GM12872 (cell line): ENCODE data around the gene ADNP.

Experiments
- TF ChIP-seq, protein P1 (sequence below): IDR thresholded peaks from 3 replicates; pipeline ENCODE4 v1.5.1; 2011; ENCODE audit warnings: low read depth, mild to moderate bottlenecking, low read length, moderate library complexity; ENCODE audit not compliant: insufficient read depth

The ADNP gene

GRCh38 chr20:50911030-50911429, 20.2 kb downstream of the ADNP start:
- TF ChIP-seq, protein P1, sequence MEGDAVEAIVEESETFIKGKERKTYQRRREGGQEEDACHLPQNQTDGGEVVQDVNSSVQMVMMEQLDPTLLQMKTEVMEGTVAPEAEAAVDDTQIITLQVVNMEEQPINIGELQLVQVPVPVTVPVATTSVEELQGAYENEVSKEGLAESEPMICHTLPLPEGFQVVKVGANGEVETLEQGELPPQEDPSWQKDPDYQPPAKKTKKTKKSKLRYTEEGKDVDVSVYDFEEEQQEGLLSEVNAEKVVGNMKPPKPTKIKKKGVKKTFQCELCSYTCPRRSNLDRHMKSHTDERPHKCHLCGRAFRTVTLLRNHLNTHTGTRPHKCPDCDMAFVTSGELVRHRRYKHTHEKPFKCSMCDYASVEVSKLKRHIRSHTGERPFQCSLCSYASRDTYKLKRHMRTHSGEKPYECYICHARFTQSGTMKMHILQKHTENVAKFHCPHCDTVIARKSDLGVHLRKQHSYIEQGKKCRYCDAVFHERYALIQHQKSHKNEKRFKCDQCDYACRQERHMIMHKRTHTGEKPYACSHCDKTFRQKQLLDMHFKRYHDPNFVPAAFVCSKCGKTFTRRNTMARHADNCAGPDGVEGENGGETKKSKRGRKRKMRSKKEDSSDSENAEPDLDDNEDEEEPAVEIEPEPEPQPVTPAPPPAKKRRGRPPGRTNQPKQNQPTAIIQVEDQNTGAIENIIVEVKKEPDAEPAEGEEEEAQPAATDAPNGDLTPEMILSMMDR, result no peak

GRCh38 chr20:50909413-50909812, 21.8 kb downstream of the ADNP start:
- TF ChIP-seq, protein P1, result no peak

- TF ChIP-seq, protein P1, result no peak
Measured at GRCh38 chr20:50904067-50904570, 27.1 kb downstream of the ADNP start.

DNA sequence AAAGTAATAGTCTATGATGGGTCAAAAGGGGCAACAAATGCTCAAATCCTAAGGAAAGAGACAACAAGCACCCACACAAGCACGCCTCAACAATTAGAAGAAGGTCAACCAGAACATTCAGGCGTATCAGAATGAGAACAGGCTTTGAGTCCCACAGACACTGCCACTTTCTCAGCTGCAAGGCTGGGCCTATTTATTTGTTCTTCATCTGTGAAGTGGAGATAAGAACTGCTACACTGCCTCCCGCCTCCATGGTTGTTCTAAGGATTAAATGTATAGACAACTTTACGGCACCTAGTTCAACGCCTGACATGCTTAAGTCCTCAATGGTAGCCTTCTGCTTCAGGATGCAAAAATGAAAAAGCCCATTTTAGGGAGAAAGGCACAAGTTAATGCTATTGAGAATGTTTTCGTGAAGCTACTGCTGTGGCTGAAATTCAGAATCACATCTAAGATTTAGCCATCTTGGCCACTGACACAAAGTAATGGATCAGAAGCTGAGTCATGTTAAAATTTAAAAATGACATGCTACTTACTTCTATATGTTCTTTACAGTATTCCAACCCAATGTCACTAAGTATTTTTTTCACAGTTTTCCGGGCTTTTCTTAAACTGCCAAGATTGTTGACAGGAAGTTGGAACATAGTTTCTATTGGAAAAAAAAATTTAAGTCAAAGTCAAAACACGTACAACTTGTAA, 27.7 kb downstream of the ADNP start:
- TF ChIP-seq, protein P1, result no peak

DNA sequence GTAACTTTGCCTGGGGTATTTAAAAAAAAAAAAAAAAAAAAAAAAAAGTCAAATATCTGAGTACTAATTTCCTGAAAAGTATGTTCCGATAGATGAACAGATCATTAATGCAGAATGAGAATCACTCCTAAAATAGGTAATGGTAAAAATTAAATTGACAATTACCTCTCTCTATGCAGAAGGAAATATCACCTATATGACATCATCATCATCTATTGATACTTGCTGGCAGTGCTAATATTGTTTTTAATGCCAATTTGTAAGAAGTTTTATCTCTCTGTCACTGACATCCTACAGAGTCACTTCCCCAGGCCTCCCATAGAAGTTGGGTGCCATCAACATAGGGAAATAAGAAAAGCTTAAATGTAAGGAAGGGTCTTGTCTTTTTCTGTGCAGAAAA, 29.9 kb downstream of the ADNP start:
- TF ChIP-seq, protein P1, result no peak

- TF ChIP-seq, protein P1, result no peak
Measured at GRCh38 chr20:50900261-50900660, 31.0 kb downstream of the ADNP start.

GRCh38 chr20:50898475-50898874, 32.8 kb downstream of the ADNP start:
- TF ChIP-seq, protein P1, result no peak
